HG02798 (cell line): ENCODE results near the gene KCTD14.
"Not testable (repeated sequence)": the region's sequence is repeated elsewhere in the genome, so short reads cannot be mapped to it uniquely, and the experiment has no call there.

Experiments used
- ATAC-seq: cut with Tn5 transposase; IDR thresholded peaks from one replicate; pipeline ENCODE4 v1.9.1; 2021; ENCODE audit warnings: mild to moderate bottlenecking; ENCODE audit not compliant: unreplicated experiment, poor library complexity

The KCTD14 gene, protein sequence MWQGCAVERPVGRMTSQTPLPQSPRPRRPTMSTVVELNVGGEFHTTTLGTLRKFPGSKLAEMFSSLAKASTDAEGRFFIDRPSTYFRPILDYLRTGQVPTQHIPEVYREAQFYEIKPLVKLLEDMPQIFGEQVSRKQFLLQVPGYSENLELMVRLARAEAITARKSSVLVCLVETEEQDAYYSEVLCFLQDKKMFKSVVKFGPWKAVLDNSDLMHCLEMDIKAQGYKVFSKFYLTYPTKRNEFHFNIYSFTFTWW

DNA sequence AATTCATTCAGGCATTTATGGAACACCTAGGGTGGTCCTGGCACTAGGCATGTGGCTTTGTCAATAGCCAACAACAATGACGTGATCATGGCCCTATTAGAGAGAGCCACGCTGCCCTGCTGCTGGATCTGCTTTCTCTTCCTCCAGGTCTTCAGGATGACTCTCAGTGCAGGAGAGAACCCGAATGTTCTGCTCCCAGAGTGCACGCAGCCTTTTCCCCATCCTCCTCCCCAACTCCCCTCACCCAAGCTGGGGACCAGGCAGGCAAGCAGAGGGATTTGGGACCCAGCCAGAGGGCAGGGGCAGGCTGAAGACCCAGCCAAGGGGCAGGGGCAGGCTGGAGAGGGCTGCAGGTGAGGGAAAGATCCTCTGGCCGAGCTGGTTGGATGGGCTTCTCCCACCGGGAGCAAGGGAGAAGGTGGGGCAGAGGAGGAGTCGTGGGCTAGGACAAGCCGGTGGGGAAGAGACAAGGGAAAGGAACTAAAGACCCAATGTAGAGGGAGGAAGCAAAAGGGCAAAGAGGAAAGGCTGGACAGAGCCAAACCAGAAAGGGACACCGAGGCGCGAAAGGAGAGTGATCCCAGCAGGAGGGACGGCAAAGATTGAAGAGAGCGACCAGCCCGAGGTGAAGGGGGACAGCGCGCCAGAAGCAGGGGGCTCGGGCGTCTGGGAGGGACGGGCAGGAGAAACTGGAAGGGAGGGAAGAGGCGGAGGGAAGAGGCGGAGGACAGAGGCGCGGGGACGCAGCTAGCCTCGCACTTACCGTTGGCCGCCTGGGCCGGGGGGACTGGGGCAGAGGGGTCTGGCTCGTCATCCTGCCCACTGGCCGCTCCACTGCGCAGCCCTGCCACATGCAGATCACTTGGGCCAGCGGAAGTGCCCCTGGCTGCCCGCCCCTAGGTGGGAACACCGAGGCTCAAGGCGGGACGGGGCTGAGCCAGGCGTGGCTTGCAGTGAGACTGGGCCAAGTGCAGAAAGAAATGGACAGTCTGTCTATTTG is at the start of gene KCTD14:
KCTD14 (minus strand) TSS at position 880 of the 1,000 bp plus-strand sequence; CDS start at position 853, 27 bp downstream.
- no peak for ATAC-seq

- ATAC-seq = no peak
Measured at GRCh38 chr11:78072455-78072854, 49.4 kb upstream of the KCTD14 start.

DNA sequence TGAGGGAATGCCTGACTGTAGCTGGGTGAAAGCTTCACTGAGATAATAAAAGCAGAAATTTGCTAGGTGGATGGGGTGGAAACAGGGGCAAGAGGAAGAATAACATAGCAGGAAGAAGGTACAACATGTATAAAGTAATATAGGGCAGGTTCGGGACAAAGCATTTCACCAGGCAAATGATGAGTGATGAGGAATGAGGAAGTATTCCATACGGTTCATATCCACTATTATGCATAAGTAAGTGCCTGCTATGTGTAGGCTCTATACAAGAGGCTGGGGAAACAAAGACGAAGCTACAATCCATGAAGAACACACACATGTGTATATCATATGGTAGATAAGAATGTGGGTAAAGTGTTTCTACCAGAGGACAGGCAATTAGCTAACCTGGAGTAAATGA is 48.6 kb upstream of the KCTD14 start:
- no peak for ATAC-seq

- no peak for ATAC-seq
Measured at GRCh38 chr11:78070621-78071020, 47.5 kb upstream of the KCTD14 start.

DNA sequence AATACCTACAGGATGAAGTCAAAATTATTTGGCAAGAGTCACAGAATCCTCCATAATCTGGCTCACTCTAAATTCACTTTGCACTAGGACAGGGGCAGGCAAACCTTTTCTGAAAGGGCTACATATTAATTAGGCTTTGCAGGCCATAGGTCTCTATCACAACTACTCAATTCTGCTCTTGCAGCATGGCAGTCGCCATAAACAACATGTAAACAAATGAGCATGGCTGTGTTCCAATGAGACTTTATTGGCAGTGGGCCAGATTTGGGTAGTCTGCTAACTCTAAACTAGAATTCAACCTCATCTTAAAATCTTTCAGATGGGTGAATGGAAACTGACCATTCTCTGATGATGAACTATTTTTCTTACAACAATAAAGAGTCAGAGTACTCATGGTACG is 46.4 kb upstream of the KCTD14 start:
- no peak for ATAC-seq

GRCh38 chr11:78067704-78068103 is 44.6 kb upstream of the KCTD14 start:
- no peak for ATAC-seq

DNA sequence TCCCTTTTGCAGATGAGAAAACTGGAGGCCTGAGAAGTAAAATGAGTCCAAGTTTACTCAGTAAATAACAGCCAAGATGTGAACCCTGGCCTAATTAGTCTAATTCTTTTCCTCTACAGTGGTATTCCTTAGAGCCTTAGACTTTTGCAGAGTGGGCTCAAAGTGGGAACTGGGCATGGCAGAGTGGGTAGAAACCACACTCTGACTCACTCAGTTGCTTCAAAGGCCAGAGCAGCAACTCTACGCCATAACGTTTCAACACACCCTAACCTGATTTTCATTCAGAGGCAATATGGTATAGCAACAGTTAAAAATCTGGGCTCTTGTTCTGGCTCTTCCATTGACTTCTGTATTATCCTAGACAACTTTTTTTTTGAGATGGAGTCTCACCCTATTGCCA is 43.4 kb upstream of the KCTD14 start:
- ATAC-seq = no peak

DNA sequence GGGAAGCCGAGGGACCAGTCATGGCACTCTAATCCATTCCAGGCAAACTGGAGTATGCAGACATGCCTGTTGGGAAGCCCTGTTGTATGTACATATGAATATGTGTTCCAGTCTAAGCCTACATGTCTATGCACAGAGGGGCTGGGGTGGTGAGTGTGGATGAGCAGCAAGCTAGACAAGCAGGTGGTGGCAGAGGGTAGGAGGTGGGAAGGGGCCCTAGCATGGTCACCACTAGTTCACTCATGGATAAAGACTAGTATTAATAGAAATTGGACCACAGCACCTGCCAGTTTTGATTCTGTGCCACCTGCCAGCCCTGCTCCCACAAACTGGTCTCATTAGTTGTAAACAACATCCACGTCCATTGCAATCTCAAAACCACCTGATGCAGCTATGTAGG is 42.1 kb upstream of the KCTD14 start:
- ATAC-seq = no peak

DNA sequence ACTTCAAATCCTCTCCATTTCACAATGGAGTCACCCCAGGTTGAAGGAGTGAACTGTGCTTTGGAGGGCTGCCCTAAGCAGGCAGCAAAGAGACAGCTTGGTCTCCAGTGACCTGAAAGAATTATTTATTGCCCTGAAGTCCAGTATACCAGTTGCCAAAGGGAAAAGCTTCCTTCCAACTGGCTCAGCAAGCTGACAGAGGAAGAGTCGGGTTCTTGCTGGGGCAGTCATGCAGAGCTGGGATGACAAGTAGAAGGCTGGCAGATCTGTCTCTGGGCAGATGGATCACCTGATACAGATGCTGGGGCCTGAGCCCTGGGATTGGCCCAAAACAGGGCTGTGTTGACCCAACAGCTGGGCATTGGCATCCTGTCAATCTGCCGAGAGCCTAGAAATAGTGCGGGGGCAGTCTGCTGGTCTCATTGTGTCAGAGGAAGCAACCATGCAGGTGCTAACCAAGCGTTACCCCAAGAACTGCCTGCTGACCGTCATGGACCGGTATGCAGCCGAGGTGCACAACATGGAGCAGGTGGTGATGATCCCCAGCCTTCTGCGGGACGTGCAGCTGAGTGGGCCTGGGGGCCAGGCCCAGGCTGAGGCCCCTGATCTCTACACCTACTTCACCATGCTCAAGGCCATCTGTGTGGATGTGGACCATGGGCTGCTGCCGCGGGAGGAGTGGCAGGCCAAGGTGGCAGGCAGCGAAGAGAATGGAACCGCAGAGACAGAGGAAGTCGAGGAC is 40.5 kb upstream of the KCTD14 start, which contains the start of gene THRSP:
THRSP (plus strand) TSS at position 422 of the 742 bp plus-strand sequence; CDS start at position 443, 21 bp downstream.
- no peak for ATAC-seq

- no peak for ATAC-seq
Measured at GRCh38 chr11:78062671-78063070, 39.6 kb upstream of the KCTD14 start.

GRCh38 chr11:78061921-78062311 is 38.8 kb upstream of the KCTD14 start:
- no peak for ATAC-seq

DNA sequence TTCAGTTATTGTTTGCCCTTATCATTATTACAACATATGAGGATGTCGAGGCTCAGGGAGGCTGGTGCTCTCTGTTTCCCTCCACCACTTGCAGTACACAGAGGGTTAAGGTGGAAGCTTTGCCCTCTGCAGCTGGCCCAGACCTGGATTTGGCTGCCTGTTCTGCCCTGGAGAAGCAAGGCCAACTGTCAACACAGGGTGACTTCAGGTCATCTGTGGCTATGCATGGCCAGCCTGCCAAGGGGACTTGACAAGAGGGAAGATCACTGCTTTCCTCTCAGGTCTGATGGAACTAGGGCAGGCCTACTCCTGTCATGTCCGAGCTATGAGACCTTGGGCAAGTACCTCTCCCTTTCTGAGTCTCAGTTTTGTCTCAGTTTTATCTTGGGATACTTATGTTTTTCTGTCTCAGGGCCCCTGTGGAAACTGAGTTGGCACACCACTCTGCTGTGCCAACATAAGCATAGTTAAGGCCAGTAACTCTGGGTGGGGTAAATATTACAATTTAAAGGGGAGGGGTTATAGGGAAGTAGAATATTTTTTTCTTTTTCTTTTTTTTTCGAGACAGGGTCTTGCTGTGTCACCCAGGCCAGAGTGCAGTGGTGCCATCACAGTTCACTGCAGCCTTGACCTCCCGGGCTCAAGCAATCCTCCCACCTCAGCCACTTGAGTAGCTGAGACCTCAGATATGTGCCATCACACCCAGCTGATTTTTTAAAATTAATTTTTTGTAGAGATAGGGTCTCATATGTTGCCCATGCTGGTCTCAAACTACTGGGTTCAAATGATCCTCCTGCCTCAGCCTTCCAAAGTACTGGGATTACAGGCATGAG is 38.2 kb upstream of the KCTD14 start:
- no peak for ATAC-seq

GRCh38 chr11:78060533-78060932 is 37.5 kb upstream of the KCTD14 start:
- ATAC-seq = no peak

DNA sequence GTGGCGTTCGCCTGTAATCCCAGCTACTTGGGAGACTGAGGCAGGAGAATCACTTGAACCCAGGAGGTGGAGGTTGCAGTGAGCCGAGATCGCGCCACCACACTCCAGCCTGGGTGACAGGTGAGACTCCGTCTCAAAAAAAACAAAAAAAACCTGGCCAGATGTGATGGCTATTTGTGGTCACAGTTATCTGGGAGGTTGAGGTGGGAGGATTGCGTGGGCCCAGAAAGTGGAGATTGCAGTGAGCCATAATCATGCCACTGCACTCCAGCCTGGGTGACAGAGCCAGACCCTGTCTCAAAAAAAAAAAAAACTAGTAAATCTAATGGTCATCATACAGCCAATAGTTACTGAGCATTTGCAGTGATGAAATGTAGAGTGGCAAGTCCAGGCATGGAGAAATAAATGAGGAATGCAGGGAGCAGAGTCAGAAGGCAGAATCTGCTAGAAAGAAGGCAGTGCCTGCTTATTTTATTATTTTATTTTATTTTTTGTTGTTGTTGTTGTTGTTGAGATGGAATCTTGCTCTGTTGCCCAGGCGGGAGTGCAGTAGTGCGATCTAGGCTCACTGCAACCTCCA is 36.8 kb upstream of the KCTD14 start:
- ATAC-seq = not testable (repeated sequence)

GRCh38 chr11:78057462-78058055 is 34.5 kb upstream of the KCTD14 start:
- no peak for ATAC-seq

DNA sequence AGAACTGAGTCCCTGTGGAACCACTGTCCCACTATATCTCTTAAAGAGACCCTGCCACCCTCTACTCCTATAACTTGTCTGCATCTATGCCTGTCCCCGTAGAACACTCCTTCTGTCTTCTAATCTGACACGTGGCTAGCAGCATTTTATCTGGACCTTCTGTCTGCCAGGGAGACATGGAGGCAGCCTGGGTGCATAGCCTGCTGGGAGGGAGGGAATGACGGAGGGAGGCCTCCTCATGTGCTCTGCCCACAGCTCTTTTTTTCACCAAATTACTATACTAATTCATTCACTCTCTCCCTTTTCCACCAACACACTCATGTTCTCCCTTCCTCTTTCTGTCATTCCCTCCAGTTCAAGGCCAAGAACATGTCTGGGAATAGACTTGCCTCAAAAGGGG is 33.0 kb upstream of the KCTD14 start:
- ATAC-seq = no peak

DNA sequence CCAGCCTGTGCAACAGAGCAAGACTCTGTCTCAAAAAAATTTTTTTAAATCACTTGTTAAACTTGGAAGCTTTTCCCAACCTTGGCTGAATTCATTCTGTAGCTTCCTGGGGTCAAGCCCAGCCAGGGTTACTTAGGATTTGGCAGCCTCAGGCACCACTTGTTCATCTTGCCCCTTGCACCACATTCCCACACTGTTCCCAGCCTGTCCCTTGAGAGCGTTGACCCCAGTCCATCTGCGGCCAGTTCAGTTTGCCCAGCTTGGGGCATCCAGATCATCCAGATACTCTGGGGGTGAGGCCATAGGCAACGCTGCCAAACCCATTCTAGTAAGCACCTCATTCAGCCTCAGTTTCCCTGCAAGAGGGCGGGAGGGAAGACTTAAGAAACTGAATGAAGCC is 31.9 kb upstream of the KCTD14 start:
- no peak for ATAC-seq

GRCh38 chr11:78050964-78051831 is 28.1 kb upstream of the KCTD14 start:
- no peak for ATAC-seq
